ENCODE data around the gene GYPC.

GYPC gene

DNA sequence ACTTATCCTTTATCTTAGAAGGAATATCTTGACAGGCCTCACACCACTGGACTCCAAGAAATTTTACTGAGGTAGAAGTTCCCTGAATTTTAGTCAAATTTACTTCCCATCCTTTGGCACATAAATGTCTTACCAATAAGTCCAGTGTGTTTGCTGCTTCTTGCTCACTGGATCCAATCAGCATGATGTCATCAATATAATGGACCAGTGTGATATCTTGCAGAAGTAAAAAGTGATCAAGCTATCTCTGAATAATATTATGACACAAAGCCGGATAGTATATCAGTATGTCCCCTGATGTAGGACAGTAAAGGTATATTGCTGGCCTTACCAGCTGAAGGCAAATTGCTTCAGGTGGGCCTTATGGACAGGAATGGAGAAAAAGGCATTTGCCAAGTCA lies 6.9 kb upstream of the GYPC start:
- DNase-seq (ENCODE audit: low read depth in 1 of 2, low spot score in 1 of 2), result no peak

DNA sequence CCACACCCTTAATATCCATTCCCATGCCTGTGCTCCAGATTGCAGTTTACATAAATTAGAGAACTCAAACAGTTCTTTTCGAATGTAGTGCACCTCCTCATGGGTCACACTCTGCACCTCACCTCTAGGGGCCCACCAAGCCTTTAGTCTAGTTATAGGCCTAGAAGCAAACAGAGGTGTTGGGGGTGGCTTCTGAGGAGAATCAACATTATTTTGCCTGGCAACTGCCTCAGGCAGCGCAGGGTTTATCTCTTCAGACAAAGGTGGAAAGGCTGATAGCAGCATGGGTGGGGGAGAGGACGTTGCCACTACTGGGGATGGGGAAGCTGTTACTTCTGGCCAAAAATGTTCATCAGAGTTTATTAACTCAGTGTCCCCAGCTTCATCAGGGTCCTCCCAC lies 5.0 kb upstream of the GYPC start:
- DNase-seq (ENCODE audit: low read depth in 1 of 2, low spot score in 1 of 2), result no peak

DNA sequence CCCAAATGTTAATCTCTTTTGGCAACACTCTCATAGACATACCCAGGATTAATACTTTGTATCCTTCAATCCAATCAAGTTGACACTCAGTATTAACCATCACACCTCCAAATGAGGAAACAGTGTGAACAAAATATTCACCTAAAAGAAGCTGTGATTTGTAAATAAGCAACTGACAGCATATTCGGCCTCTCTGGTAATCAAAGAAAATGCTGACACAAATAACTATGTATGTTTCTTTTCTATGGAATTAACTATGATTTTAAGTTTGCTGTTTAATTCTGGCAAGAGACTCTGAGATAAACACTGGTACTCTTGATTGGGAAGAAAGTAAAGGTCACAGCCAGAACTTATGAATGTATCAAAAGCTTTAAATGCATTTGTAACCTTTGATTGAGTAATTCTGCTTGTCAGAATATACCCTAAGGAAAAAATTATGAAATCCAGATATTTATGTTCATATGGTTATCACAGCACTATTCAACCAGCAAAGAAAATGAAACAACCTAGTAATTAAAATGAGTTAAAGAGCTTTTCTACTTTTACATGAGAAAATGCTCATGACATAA lies 3.6 kb upstream of the GYPC start:
- no peak for DNase-seq (ENCODE audit: low read depth in 1 of 2, low spot score in 1 of 2)

DNA sequence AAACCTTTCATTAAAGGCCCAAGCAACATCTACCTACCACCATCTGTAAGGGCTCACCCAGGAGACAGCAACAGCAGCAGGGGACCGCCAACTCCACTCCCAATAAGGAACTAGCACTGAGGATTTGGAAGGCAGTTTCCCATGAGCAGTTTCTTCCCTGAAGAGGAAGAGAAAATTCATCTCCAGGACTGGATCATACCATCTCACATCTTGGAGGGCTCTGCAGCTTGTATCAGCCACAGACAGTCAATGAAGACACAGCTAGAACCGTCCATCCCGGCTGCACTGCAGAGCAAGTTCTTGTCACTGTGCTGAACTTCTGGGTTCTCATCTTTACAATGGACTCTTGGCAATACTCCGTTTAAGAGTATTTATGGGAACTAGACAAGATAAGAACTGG lies 2.8 kb upstream of the GYPC start:
- no peak for DNase-seq (ENCODE audit: low read depth in 1 of 2, low spot score in 1 of 2)

DNA sequence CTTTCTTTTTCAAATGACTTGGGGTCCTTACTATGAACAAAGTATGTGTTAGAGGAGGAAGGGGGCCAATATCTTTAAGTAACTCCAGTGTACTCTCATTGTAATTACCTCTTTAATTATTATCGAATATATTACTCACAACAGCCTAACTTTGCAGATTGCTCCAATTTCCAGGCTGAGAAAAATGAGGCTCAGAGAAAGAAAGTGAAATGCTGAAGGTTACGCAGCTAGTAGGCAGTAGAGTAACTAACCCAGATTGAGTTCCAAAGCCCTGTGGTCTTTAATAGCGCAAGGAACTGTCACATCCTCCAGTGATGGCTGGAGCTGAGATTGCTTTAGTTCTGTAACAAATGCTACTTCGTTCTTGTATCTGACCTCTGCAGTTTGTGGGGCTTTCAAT lies 2.2 kb upstream of the GYPC start:
- DNase-seq (ENCODE audit: low read depth in 1 of 2, low spot score in 1 of 2), result no peak

DNA sequence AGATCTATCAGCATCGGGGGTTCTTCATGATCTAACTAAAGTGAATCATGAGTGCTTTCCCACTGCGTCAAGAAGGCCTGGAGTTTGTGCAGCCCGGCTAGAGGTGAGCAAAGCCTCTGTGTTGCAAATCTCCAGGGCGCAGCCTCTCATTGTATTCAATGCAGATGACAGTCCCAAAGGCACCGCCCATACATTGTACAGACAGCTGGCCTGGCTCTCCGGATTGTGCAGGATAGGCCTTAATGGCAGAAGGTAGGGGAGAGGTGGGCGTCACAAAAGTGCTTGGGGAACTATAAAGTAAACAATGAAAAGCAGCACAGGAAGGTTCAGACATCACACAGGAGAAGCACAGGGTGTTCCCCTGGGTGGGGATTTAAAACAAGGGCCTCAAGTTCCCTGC lies 907 bp upstream of the GYPC start:
- no peak for DNase-seq (ENCODE audit: low read depth in 1 of 2, low spot score in 1 of 2)

DNA sequence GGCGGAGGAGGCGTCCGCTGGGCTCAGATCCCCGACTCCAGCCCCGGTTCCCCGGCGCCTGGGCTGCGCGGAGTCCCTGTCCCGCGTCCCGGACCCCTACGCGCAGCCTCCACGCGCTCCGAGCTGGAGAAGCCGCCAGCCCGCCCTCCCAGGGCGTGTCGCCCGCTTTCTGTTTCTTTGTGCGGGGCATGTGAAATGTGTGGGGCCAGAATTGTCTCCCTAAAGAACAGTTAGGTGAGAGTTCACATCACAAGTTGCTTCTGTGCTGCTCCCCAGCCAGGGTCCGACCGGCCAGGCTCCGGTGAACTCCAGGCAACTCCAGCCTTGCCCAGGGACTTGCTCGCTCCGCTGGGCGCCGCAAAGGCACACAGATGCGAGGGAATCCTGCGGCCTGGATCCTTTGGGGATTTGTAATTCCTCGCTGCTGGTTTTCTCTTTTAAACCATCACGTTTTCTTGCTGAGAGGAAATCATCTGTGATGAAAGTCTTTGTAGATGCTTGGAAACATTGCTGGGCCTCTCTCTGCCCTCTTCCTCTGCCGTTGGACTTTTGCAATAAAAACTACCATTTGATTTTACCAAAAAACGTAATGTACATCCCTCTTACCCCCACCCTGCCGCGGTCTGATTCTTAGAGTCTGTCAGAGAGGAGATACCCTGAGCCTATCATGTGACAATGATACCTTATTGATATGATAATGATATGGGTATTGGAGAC lies 631 bp downstream of the GYPC start:
- DNase-seq (ENCODE audit: low read depth in 1 of 2, low spot score in 1 of 2), result no peak

DNA sequence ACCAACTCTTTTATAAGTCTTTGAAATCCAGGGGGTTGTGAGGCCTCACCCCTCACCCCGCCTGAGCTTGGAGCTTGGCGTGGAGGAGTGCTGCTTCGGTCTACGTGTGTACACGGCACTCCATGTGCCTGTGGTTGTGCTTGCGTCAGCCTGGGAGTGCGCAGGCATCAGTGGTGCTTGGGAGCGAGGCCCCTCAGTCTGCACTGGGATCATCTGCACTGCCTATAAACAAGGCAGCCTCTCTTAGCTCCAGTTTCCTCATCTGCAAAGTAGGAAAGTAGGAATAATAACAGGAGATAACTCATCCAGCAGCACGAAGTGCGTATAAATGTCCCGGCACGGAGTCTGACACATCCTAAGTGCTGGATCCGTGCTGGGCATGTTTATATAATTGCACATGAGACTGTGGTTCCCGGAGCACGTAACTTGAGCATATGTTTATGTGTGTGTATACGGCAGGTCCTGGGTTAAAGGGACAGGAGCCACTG lies 1.2 kb downstream of the GYPC start:
- peak in 1 of 2 donors; percentile 29 for DNase-seq (ENCODE audit: low read depth in 1 of 2, low spot score in 1 of 2)

DNA sequence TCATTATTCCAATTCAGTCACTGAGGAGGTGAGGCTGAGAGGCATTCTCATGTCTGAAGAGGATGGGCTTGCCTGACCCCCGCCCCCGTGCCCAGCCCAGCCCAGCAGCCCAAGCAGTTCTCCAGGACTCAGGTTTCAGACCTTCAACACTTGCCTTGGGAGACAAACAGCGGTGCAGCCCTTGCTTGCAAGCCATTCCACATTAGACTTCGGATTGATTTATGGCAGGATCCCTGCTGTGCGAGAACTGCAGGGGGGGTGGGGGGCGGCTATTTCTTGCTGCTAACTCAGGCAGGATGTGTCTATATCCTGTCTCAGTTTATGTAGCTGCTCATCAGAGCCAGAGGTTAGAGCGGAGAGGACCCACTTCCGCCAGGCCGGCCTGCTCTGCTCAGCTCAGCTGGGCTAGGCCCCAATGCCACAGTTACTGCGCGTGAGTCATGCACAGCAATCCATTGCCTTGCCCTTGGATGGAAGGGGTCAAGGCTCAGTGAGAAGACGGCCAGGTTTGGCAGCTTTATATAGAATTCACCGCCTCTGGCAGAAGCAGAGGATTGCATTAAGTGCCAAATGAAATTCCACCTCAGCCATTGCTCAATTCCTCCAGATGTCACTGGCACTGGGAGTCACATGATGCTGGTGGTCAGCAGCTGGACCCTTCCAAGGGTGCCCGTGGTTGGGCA lies 1.8 kb downstream of the GYPC start:
- peak; percentile 42 to 55 for DNase-seq (ENCODE audit: low read depth in 1 of 2, low spot score in 1 of 2)

DNA sequence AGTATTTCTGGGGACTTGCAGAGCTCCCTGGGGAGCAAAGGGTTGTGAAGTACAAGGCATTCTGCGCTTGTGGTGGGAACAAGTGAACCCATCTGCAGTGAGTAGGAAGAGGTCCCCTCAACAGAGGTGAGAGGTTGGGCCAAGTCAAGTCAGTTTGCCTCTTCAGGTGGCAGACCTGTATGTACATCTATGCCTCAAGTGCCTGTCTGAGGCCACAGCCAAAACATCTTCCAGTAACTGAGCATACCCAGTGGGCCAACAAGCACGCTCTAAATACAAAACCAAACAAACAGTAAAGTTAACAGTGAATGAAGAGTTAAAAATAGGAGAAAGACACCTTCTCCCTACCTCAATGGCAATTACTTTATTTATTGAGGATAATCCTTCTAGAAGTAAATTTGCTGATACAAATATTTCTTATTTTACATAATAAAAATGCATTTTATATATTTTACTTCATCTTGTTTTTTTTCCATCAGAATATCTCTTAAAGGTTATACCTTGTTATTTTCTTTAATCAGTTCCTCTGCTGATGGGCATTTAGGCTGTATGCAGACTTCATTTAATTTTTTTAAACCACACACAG lies 2.5 kb downstream of the GYPC start:
- DNase-seq (ENCODE audit: low read depth in 1 of 2, low spot score in 1 of 2), result no peak

DNA sequence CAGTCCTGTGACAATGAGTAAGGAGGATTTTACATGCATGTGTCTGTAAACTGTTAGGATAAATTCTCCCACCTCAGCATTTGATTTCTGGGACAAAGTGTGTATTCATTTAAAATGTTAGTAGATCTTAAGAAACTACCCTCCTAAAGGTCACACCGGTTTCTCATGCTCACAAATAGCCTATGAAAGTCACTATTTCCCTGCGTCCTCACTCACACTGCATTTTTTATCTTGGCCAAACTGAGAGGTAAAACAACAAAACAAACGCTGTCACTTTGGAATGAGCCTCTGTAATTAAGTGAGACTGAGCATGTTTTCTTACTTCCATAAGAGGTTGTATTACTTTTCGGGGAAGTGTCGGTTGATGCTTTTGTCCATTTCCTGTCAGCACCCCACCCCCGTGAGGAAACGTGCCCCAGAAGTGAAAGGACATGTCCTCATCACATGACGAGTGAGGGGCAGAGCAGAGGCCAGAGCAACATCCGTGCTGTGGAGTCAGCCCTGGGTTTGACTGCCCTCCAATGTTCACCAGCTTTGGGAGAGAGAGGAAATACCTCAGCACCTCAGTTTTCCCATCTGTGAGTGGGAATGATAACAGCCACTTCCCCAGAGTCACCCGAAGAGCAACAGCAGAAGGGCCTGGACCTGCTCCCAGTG lies 3.1 kb downstream of the GYPC start:
- peak in 1 of 2 donors; percentile 32 for DNase-seq (ENCODE audit: low read depth in 1 of 2, low spot score in 1 of 2)

DNA sequence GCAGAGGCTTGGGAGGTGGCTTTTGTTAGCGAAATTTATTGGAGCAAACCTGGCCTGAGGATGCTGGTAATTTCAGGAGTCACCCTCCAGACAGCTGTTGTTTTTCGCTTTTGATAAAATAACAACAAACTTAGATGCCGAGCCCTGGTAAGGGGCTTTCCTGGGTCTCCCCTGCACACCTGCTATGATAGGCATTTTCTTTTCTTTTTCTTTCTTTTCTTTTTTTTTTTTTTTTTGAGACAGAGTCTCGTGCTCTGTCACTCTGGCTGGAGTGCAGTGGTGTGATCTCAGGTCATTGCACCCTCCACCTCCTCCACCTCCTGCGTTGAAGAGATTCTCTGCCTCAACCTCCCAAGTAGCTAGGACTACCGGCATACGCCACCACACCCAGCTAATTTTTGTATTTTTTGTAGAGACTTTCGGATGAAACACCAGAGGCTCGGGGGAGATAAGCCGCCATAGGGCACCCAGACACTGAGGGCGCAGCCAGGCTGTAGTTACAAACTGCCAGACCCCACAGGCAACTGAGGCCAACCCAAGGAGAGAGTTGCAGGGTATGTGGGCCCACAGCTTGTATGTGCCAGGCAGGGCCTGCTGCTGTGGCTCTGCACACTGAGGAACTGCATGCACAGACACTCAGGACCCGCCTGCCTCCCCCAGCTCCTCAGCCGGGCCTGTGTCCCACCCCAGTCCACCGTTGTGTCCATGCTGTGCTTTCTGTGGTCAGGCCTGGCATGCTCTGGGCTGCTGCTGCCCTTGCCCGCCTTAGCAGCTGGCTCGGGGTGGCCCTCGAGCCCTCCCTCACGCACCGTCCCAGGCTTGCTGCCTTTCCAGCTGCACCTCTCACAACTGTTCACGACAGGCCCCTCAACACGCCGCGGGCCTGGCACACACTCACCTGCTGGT lies 3.9 kb downstream of the GYPC start:
- DNase-seq (ENCODE audit: low read depth in 1 of 2, low spot score in 1 of 2), result no peak

DNA sequence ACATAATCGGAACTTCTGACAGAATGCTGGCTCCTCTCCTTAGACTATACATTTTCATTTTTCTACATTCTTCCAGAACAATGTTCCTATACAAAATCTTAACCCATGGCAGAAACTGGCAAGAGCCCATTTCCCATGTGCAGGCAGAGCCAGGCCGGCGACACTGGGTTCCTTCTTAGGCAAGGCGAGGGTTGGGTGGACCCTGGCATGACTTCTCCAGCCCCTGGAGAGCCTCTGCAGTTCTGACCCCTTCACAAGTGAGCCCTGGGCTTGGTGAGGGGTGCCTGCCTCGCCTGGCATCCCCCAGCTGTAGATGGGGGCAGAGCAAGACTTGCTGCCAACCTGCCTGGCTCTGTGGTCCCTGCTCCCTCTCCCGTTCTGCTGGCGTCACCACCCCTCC lies 5.0 kb downstream of the GYPC start:
- no peak for DNase-seq (ENCODE audit: low read depth in 1 of 2, low spot score in 1 of 2)

DNA sequence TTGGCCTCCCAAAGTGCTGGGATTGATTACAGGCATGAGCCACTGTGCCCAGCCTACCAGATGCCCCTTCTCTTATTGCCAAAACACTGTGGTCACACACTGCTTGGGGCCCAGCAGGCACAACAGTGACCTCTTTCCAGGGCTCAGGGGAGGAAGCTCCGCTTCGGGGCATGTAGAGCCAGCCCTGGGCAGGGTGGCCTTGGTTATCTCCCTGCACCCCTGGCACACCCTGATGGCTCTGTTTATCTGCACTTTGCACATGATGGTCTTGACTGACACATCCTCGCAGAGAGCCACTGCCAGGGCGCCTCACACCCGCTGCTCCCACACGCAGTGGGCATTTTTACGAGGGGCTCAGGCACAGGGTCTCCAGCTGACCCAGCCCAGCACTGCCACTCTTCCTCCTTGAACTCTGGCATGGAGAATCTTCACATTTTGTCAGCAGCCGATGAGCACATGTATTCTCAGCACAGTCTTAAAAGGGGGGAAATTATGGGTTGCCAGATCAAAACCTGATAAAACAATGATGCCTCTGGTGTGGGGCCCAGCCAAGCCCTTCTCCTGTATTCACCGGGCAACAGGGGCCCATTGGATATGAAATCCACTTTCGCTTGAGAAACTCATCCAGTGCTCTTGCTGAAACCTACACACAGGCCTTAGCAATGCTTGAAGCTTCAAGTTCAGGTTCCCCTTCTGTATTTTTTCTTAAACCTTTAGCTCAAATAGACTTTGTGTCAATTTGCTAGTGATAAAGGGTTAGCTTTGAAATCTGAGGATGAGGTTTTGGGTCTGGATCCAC lies 5.9 kb downstream of the GYPC start:
- DNase-seq (ENCODE audit: low read depth in 1 of 2, low spot score in 1 of 2), result no peak

DNA sequence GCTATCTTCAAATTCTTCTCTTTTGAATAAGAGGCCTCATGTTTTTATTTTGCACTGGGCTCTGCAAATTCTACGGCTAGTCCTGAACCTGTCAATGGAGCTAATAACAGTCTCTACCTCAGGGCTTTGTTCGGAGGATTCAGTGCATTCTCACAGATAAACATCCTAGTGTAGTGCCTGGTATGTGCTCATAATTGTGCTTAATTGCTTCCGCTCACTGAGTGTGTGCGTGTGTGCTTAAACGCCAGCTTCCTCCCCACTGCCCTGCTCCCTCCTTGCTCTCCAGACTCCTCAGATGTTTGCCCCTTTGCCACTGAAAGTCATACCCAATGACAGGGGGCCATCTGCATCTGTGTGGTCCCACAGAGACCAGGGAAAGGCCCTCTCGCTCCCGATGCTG lies 6.7 kb downstream of the GYPC start:
- DNase-seq (ENCODE audit: low read depth in 1 of 2, low spot score in 1 of 2), result no peak

DNA sequence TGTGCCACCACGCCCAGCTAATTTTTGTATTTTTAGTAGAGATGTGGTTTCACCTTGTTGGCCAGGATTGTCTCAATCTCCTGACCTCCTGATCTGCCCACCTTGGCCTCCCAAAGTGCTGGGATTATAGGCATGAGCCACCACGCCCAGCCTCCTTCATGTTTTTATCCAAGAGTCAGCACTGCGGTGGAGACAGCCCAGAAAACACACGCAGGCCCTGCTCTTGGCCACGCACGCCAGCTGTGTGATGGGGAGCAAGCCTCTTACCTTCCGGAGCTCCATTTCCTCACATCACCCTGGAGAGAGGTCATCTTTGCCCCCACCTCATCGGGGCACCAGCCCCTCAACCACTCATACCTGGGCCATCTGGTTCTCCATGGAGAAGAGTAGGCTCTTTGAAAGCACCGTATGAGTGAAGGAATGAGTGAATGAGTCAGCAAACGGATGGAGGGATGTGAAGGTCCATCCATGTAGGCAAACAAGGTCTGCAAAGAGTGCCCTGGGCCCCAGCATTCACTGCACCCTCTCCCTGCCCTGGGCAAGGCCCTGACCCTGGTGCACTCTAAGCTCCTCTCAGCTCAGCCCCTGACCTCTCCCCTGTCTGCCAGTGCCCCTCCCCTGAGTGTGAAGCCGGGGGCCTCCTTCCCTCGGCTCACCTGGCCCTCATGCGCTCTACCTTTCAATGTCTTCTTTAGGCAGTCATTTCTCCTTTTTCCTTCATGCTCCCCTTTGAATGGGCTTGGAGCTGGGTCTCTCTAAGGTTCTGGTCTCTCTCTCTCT lies 7.4 kb downstream of the GYPC start:
- DNase-seq (ENCODE audit: low read depth in 1 of 2, low spot score in 1 of 2), result no peak

DNA sequence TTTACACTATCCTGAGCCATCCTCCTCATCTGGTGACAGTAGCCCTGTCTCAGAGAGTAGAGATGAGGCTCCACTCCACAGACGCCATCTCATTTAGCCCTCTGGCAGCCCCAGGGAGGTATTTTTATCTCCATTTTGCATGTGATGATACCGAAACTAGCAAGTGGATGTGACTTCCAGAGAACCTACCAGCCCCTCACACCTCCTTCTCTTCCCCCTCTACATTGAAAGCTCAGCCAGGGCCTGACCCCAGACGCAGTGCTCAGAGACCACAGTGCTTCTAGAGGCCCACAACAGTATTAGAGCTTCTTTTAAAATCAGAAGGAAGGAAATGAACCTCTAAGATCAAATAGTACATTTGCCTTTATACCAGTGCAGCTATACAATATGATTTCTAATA lies 8.3 kb downstream of the GYPC start:
- no peak for DNase-seq (ENCODE audit: low read depth in 1 of 2, low spot score in 1 of 2)

DNA sequence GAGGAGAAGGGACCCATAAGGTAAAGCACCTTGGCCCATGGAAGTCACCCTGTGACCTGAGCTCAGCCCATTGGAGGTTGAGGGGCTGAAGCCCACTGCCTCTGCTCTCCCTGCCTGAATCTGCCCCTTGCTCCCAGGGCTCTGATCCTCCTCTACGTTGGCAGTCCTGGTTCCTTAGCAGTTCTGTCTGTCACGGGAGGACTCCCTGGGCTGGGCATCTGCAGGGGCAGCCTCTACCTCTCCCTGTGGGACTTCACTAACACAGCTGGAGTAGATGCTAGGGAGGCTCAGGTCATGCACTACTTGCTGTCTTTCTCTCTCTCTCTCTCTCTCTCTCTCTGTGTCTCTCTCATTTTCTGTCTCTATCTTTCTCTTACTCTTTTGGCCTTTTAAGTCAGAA lies 8.7 kb downstream of the GYPC start:
- no peak for DNase-seq (ENCODE audit: low read depth in 1 of 2, low spot score in 1 of 2)

DNA sequence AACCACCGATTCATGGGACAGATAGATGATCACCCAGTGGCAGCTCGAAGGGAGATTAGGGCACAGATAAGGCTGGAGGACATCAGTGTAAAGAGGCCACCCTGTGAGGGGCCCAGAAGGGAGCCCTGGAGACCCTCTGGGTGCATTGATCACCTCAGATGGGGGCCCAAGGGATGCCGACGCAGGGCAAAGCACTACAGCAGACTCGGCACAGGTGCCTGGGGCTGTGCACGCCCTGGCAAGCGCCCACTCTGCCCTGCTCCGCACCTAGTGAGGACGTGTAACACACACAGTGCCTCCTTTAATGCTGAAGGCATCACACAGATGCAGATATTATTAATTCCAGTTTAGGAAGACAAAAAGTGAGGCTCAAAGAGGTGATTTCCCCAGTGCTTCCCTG lies 9.5 kb downstream of the GYPC start:
- DNase-seq (ENCODE audit: low read depth in 1 of 2, low spot score in 1 of 2), result no peak

Data from activated T-helper 1 cell treated with anti-CD3 and anti-CD28 coated beads, Interleukin-2, amount 50 U/mL, for 16 hours (primary cell).